ENCODE data around the gene RUNX1. TPM values are rescaled to one million over a fixed set of nuclear protein-coding genes. Genes with fewer than 3 reads are reported as not detected.

RUNX1 gene
- total and polyA plus RNA-seq, 2 of the 13 experiments (the other 11 are each of a cell fraction or from before 2014, with no cell fraction given) = 5.4 to 6.4 TPM

GRCh38 chr21:34926803-34927467, 122.2 kb downstream of the RUNX1 start (continued):
- TF ChIP-seq NFAT5 (CRISPR knock-in tag; IDR thresholded peaks at IDR 0.05) (no peak), ZNF703 (CRISPR knock-in tag; IDR thresholded peaks at IDR 0.05; ENCODE audit: borderline replicate concordance) (no peak), FOXO4 (CRISPR knock-in tag; conservative IDR thresholded peaks at IDR 0.05) (no peak), ZNF331 (CRISPR knock-in tag; IDR thresholded peaks at IDR 0.05) (0 out of 2 replicates have a peak, but pooled peaks have one; percentile 48), ZBTB46 (CRISPR knock-in tag; IDR thresholded peaks at IDR 0.05; ENCODE audit: borderline replicate concordance) (no peak), ELF1 (CRISPR knock-in tag; IDR thresholded peaks at IDR 0.05) (peak; percentile 27; the same call in 1 of the 2 replicates), TRIM22 (IDR thresholded peaks at IDR 0.05) (no peak), BHLHE40 (IDR thresholded peaks at IDR 0.05; ENCODE audit: low read length) (no peak)

Measured in HepG2 (cell line).